Daoy (cell line): ENCODE results near the gene BDH1. TPM values are rescaled to one million over a fixed set of nuclear protein-coding genes. Genes with fewer than 3 reads are reported as not detected.
"Not testable (repeated sequence)": the region's sequence is repeated elsewhere in the genome, so short reads cannot be mapped to it uniquely, and the experiment has no call there.

Source experiments
- DNase-seq: peaks from one replicate; pipeline ENCODE4 v3.0.0-alpha.2; 2015; ENCODE audit warnings: low read depth
- total RNA-seq: library from RNA; depleted of rRNA; stranded (reverse); fragments of >200 nt; shearing (Covaris generic); gene quantifications from 2 replicates; pipeline ENCODE4 v1.2.3, GENCODE V29; 2014

The BDH1 gene
- total RNA-seq, 1 experiment from 2014 or later, result 14.9 TPM

GRCh38 chr3:197521277-197522182 is 34.2 kb downstream of the BDH1 start:
- DNase-seq, result no peak

GRCh38 chr3:197520311-197521276 is 35.2 kb downstream of the BDH1 start:
- DNase-seq, result peak; percentile 53

GRCh38 chr3:197519801-197520211 is 36.0 kb downstream of the BDH1 start:
- no peak for DNase-seq

- DNase-seq, result no peak
Observed at GRCh38 chr3:197518881-197519421, 36.8 kb downstream of the BDH1 start.

- DNase-seq, result not testable (repeated sequence)
Observed at GRCh38 chr3:197517922-197518683, 37.7 kb downstream of the BDH1 start.

- DNase-seq, result peak; percentile 69
Observed at GRCh38 chr3:197516890-197517606, 38.7 kb downstream of the BDH1 start.

GRCh38 chr3:197516517-197516889 is 39.3 kb downstream of the BDH1 start:
- DNase-seq, result peak; percentile 97

- no peak for DNase-seq
Observed at GRCh38 chr3:197514786-197515355, 40.9 kb downstream of the BDH1 start.

GRCh38 chr3:197513953-197514785 is 41.6 kb downstream of the BDH1 start:
- no peak for DNase-seq

- DNase-seq, result no peak
Observed at GRCh38 chr3:197512691-197513571, 42.8 kb downstream of the BDH1 start.

GRCh38 chr3:197511853-197512635 is 43.7 kb downstream of the BDH1 start:
- no peak for DNase-seq

GRCh38 chr3:197511130-197511529 is 44.6 kb downstream of the BDH1 start:
- DNase-seq, result peak; percentile 64

- DNase-seq, result no peak
Observed at GRCh38 chr3:197510642-197511018, 45.1 kb downstream of the BDH1 start.

- DNase-seq, result no peak
Observed at GRCh38 chr3:197508924-197509775, 46.6 kb downstream of the BDH1 start.

GRCh38 chr3:197508461-197508860 is 47.3 kb downstream of the BDH1 start:
- no peak for DNase-seq

- DNase-seq, result no peak
Observed at GRCh38 chr3:197508051-197508451, 47.7 kb downstream of the BDH1 start.

- no peak for DNase-seq
Observed at GRCh38 chr3:197507541-197507940, 48.2 kb downstream of the BDH1 start.
